Vagina (tissue), 2 donors: ENCODE data around the gene MBIP. TPM values are rescaled to one million over a fixed set of nuclear protein-coding genes. Genes with fewer than 3 reads are reported as not detected.

Source experiments
- DNase-seq, 2 donors: peaks; one replicate each; pipeline ENCODE4 v3.0.0-alpha.2; 2017; ENCODE audit errors: extremely low spot score in 2 of 2
- H3K27ac ChIP-seq: fragments of 200-600 bp; sonication (generic); one replicate; pipeline ENCODE4 v1.5.1; 2019
- H3K27me3 ChIP-seq: fragments of 200-600 bp; sonication (generic); one replicate; pipeline ENCODE4 v1.5.1; 2019
- H3K36me3 ChIP-seq, 2 donors: fragments of 200-600 bp; sonication (generic); one replicate each; pipeline ENCODE4 v1.5.1; 2017 to 2019
- H3K4me1 ChIP-seq: fragments of 200-600 bp; sonication (generic); one replicate; pipeline ENCODE4 v1.5.1; 2019
- H3K4me3 ChIP-seq, 2 donors: fragments of 200-600 bp; sonication (generic); 1 replicate in 1 of 2; 2 replicates in 1 of 2; pipeline ENCODE4 v1.5.1; 2016 to 2019
- H3K9me3 ChIP-seq: fragments of 200-600 bp; sonication (generic); one replicate; pipeline ENCODE4 v1.5.1; 2019
- CTCF ChIP-seq, 3 experiments: fragments of 450-650 bp in 2 of 3; fragments of 200-600 bp in 1 of 3; sonication (generic) in 1 of 3; IDR thresholded peaks; one replicate each; pipeline ENCODE4 v1.5.1; 2017 to 2019; ENCODE audit warnings: antibody characterized with exemption in 3 of 3, mild to moderate bottlenecking in 2 of 3, moderate library complexity in 2 of 3
- POLR2A ChIP-seq, 2 donors: fragments of 450-650 bp; IDR thresholded peaks; one replicate each; pipeline ENCODE4 v1.6.1; 2017; ENCODE audit warnings: antibody characterized with exemption in 2 of 2, mild to moderate bottlenecking in 2 of 2, moderate library complexity in 2 of 2
- POLR2AphosphoS5 ChIP-seq, 2 donors: sonication (generic); formaldehyde crosslinking; IDR thresholded peaks; one replicate each; pipeline ENCODE4 v1.9.0; 2017; ENCODE audit warnings: antibody characterized with exemption in 2 of 2, mild to moderate bottlenecking in 2 of 2, low read depth in 1 of 2; ENCODE audit not compliant: insufficient read depth in 1 of 2
- intact Hi-C: fragments of 100-400 bp; cut with DNase I; formaldehyde crosslinking; loops from one replicate; pipeline ENCODE4 v1.15.1; 2023
- total RNA-seq: library from RNA; depleted of rRNA; stranded (reverse); fragments of >200 nt; gene quantifications from one replicate; pipeline ENCODE4 v1.2.3, GENCODE V29; 2016

Gene MBIP
- total RNA-seq, 1 donor from 2014 or later: 8.3 TPM

- no peaks in the 10 kb centered on the region for H3K4me1 ChIP-seq
- H3K4me3 ChIP-seq: no peak overlapping the region
- H3K9me3 ChIP-seq: no peaks in the 10 kb centered on the region
- no peak for DNase-seq
- intact Hi-C loops: no loop called here
- H3K27me3 ChIP-seq: no peaks in the 10 kb centered on the region
- TF ChIP-seq POLR2AphosphoS5 (IDR thresholded peaks at IDR 0.05; ENCODE audit: insufficient read depth in 1 of 2, low read depth in 1 of 2): no peak
- no peak for TF ChIP-seq CTCF (IDR thresholded peaks at IDR 0.05)
- TF ChIP-seq POLR2A (IDR thresholded peaks at IDR 0.05): no peak
- no peak overlapping the region for H3K27ac ChIP-seq
- peaks cover 0 to 68% of the 10 kb centered on the region in 2 donors for H3K36me3 ChIP-seq
Measured at GRCh38 chr14:36303960-36304359, 16.5 kb downstream of the MBIP start.

GRCh38 chr14:36302823-36303222 is 17.6 kb downstream of the MBIP start:
- no peak for TF ChIP-seq POLR2AphosphoS5 (IDR thresholded peaks at IDR 0.05; ENCODE audit: insufficient read depth in 1 of 2, low read depth in 1 of 2)
- TF ChIP-seq CTCF (IDR thresholded peaks at IDR 0.05): no peak
- no peak for TF ChIP-seq POLR2A (IDR thresholded peaks at IDR 0.05)
- intact Hi-C loops: no loop called here
- Histone ChIP-seq H3K36me3 (peaks cover 0 to 70% of the 10 kb centered on the region in 2 donors), H3K27ac (no peak overlapping the region), H3K27me3 (no peaks in the 10 kb centered on the region), H3K9me3 (no peaks in the 10 kb centered on the region), H3K4me3 (no peak overlapping the region), H3K4me1 (no peaks in the 10 kb centered on the region)
- no peak for DNase-seq

- intact Hi-C loops: no loop called here
- no peak for DNase-seq
- Histone ChIP-seq H3K4me1 (no peaks in the 10 kb centered on the region), H3K36me3 (peaks cover 0 to 69% of the 10 kb centered on the region in 2 donors), H3K27ac (no peak overlapping the region), H3K27me3 (no peaks in the 10 kb centered on the region), H3K4me3 (no peak overlapping the region), H3K9me3 (no peaks in the 10 kb centered on the region)
- TF ChIP-seq POLR2A (IDR thresholded peaks at IDR 0.05) (no peak), POLR2AphosphoS5 (IDR thresholded peaks at IDR 0.05; ENCODE audit: insufficient read depth in 1 of 2, low read depth in 1 of 2) (no peak), CTCF (IDR thresholded peaks at IDR 0.05) (no peak)
Measured at GRCh38 chr14:36301159-36301558, 19.3 kb downstream of the MBIP start.

- DNase-seq: no peak
- H3K4me3 ChIP-seq: no peak overlapping the region
- no peaks in the 10 kb centered on the region for H3K9me3 ChIP-seq
- no peak for TF ChIP-seq POLR2AphosphoS5 (IDR thresholded peaks at IDR 0.05; ENCODE audit: insufficient read depth in 1 of 2, low read depth in 1 of 2)
- no peak for TF ChIP-seq CTCF (IDR thresholded peaks at IDR 0.05)
- no peak for TF ChIP-seq POLR2A (IDR thresholded peaks at IDR 0.05)
- peaks cover 0 to 66% of the 10 kb centered on the region in 2 donors for H3K36me3 ChIP-seq
- intact Hi-C loops: no loop called here
- no peaks in the 10 kb centered on the region for H3K4me1 ChIP-seq
- no peaks in the 10 kb centered on the region for H3K27me3 ChIP-seq
- no peak overlapping the region for H3K27ac ChIP-seq
Measured at GRCh38 chr14:36300337-36300736, 20.1 kb downstream of the MBIP start.

GRCh38 chr14:36295642-36296627 is 24.5 kb downstream of the MBIP start:
- DNase-seq: no peak
- Histone ChIP-seq H3K27me3 (no peaks in the 10 kb centered on the region), H3K27ac (no peak overlapping the region), H3K4me3 (no peak overlapping the region), H3K36me3 (peaks cover 0 to 45% of the 10 kb centered on the region in 2 donors), H3K4me1 (no peaks in the 10 kb centered on the region), H3K9me3 (no peaks in the 10 kb centered on the region)
- TF ChIP-seq POLR2A (IDR thresholded peaks at IDR 0.05) (no peak), CTCF (IDR thresholded peaks at IDR 0.05) (no peak)
- intact Hi-C loops: no loop called here
